Progenitor cell of endocrine pancreas (in vitro differentiated cells): ENCODE results near the gene ZDHHC14. TPM values are rescaled to one million over a fixed set of nuclear protein-coding genes. Genes with fewer than 3 reads are reported as not detected.

Experiments used
- DNase-seq: peaks from one replicate; pipeline ENCODE4 v3.0.0; 2021; ENCODE audit warnings: low spot score; ENCODE audit not compliant: unreplicated experiment
- H3K27ac Mint-ChIP-seq: 2 replicates; pipeline ENCODE4 v1.8.0; 2021; ENCODE audit warnings: mild to moderate bottlenecking, moderate library complexity, mixed read lengths
- H3K27me3 Mint-ChIP-seq: 2 replicates; pipeline ENCODE4 v1.8.0; 2021; ENCODE audit warnings: mixed read lengths
- H3K36me3 Mint-ChIP-seq: 2 replicates; pipeline ENCODE4 v1.8.0; 2022; ENCODE audit warnings: mixed read lengths; ENCODE audit not compliant: insufficient read depth
- H3K4me1 Mint-ChIP-seq: 2 replicates; pipeline ENCODE4 v1.8.0; 2021; ENCODE audit warnings: low read depth, mixed read lengths
- H3K4me3 Mint-ChIP-seq: 2 replicates; pipeline ENCODE4 v1.8.0; 2021; ENCODE audit warnings: low read depth, mild to moderate bottlenecking, moderate library complexity, mixed read lengths
- H3K9me3 Mint-ChIP-seq: 2 replicates; pipeline ENCODE4 v1.8.0; 2021; ENCODE audit warnings: low read depth, mixed read lengths
- total RNA-seq: library from RNA; stranded (reverse); gene quantifications from 2 replicates; pipeline ENCODE4 v1.2.1, GENCODE V29; 2021
- TF ChIP-seq, protein P1 (sequence below): fragments of 200-600 bp; sonication (generic); IDR thresholded peaks from one replicate; pipeline ENCODE4 v1.5.0; 2021; ENCODE audit warnings: antibody characterized with exemption, mild to moderate bottlenecking; ENCODE audit not compliant: unreplicated experiment

ZDHHC14 gene
- total RNA-seq, 1 donor from 2014 or later, result 9.0 TPM

DNA sequence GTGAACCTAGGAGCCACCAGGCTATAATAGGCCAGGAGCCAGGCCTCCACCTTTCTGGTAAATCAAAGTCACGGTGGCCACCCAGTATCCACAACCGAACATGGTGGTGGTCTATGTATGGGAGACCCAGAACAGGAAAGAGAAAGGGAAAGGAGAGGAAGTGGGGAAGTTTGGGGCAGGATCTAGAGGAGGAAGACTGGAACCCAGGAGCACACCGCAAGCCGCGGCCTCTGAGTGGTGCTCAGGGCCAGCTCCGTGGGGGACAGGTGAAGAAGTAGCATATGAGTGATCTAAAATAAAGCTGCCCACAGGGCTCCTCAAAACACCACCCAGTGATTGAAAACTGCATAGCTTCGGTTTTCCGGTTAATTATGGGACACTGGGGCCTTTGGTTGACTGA is 214.8 kb downstream of the ZDHHC14 start:
- DNase-seq, result no peak
- H3K9me3 Mint-ChIP-seq, result peaks cover 9% of the 10 kb centered on the region
- peaks cover 4% of the 10 kb centered on the region for H3K36me3 Mint-ChIP-seq
- H3K27ac Mint-ChIP-seq, result no peak overlapping the region
- H3K4me3 Mint-ChIP-seq, result no peak overlapping the region
- no peaks in the 10 kb centered on the region for H3K4me1 Mint-ChIP-seq
- TF ChIP-seq, protein P1, sequence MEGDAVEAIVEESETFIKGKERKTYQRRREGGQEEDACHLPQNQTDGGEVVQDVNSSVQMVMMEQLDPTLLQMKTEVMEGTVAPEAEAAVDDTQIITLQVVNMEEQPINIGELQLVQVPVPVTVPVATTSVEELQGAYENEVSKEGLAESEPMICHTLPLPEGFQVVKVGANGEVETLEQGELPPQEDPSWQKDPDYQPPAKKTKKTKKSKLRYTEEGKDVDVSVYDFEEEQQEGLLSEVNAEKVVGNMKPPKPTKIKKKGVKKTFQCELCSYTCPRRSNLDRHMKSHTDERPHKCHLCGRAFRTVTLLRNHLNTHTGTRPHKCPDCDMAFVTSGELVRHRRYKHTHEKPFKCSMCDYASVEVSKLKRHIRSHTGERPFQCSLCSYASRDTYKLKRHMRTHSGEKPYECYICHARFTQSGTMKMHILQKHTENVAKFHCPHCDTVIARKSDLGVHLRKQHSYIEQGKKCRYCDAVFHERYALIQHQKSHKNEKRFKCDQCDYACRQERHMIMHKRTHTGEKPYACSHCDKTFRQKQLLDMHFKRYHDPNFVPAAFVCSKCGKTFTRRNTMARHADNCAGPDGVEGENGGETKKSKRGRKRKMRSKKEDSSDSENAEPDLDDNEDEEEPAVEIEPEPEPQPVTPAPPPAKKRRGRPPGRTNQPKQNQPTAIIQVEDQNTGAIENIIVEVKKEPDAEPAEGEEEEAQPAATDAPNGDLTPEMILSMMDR, result peak; percentile 11
- peaks cover 9% of the 10 kb centered on the region for H3K27me3 Mint-ChIP-seq

DNA sequence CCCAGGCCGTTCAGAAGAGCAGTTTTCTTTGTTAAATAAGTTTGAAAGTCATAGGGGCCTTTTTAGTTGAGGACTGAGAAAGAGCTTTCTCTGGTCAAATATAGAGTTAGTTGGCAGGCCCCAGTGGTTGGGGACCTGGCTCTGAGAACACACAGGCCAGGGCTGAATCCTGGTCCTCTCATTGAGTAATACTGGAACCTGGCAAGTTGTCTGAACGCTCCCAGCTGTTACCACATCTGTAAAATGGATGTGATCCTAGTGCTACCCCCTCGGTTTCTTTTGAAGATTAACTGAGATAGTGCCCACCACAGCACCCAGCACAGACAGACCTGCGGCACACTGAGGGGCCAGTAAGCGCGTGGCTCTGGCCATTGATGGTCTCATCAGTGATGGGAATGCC is 215.5 kb downstream of the ZDHHC14 start:
- Mint-ChIP-seq H3K4me1 (no peaks in the 10 kb centered on the region), H3K27ac (no peak overlapping the region), H3K27me3 (peaks cover 6% of the 10 kb centered on the region), H3K36me3 (peaks cover 2% of the 10 kb centered on the region), H3K4me3 (no peak overlapping the region), H3K9me3 (peaks cover 3% of the 10 kb centered on the region)
- TF ChIP-seq, protein P1, result no peak
- no peak for DNase-seq

DNA sequence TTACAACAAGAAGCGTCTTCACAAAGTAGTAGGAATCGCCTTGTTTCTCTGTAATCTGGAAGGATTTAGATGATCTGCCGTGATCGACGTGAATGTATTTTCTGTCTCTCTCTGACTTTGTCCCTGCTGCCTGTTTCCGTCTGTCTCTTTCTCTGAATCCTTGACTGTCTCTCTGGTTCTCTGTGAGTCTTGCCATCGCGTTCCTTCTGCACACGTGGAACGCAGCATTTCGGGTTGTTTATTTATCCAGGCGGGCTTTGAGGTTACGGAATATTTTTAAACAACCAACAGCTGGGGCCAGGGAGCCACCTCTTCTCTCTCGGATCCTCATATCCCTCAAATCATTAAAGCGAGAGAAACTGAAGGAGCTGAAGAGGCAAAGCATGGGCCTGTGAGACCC is 215.9 kb downstream of the ZDHHC14 start:
- peaks cover 4% of the 10 kb centered on the region for H3K27me3 Mint-ChIP-seq
- TF ChIP-seq, protein P1, result no peak
- DNase-seq, result no peak
- no peak overlapping the region for H3K27ac Mint-ChIP-seq
- H3K9me3 Mint-ChIP-seq, result no peaks in the 10 kb centered on the region
- H3K36me3 Mint-ChIP-seq, result no peaks in the 10 kb centered on the region
- H3K4me1 Mint-ChIP-seq, result no peaks in the 10 kb centered on the region
- no peak overlapping the region for H3K4me3 Mint-ChIP-seq

DNA sequence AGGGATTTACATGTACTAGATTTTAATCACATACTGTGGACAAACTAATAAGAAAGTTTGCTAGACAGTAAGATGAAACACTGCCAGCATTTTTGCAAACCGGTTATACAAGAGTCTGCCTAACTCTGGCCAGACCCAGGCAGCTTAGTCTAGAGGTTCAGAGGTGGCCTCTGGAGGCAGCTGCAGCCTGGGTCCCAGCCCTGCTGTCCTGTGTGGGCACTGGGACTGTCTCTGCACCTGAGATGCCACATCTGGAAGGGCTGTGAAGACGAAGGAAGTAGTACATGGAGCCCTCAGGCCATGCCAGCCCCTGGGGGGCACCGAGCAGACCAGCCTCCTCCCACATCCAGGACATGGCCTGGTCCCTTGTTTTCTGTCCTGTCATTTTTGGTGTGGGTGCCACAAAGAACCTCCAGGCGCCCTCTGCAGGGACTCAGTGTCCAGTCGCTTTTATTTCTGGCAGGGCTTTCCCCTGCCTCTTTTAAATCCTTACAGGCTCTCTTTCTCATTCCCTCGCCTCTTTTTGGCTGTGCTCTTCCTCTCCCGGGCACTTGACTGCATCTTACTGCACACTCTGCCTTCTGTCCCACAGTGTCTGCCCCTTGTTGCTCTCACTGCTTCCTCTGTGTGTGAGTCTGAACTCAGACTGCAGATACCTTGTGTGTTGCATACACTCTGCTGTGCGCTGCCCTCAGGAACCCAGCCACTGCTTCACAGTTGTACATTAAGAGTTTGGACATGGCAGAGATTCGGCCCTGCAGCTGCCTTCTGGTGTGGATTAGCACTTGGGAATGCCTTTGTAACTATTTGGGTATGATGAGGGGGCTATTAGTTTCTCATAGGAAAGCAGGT is 216.7 kb downstream of the ZDHHC14 start:
- H3K27ac Mint-ChIP-seq, result no peak overlapping the region

DNA sequence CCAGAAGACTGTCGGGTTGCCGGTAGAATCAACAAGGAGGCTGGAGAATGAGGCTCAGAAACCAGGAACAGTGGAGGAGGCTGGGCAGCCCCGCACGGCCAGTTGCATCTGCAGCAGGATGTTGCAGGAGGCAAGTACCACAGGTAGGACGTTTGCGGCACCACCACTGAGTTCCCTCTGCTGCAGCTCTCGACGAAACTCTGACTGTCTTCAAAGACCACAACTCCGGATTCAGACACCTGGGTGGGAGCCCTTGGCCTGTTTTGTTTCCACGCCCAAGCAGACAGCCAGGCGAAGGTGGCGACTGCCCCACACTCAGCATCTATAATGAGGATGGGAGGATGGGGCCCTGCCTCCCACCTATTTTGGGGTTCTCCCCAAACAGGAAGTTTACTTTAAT is 218.2 kb downstream of the ZDHHC14 start:
- Mint-ChIP-seq H3K4me3 (no peak overlapping the region), H3K9me3 (no peaks in the 10 kb centered on the region), H3K27ac (no peak overlapping the region), H3K36me3 (no peaks in the 10 kb centered on the region), H3K27me3 (peaks cover 3% of the 10 kb centered on the region), H3K4me1 (no peaks in the 10 kb centered on the region)
- TF ChIP-seq, protein P1, result no peak
- no peak for DNase-seq

More for the DNA sequence above, 216.7 kb downstream of the ZDHHC14 start:
- H3K27me3 Mint-ChIP-seq, result peaks cover 4% of the 10 kb centered on the region
- no peaks in the 10 kb centered on the region for H3K36me3 Mint-ChIP-seq
- H3K9me3 Mint-ChIP-seq, result no peaks in the 10 kb centered on the region
- no peaks in the 10 kb centered on the region for H3K4me1 Mint-ChIP-seq
- no peak for DNase-seq
- H3K4me3 Mint-ChIP-seq, result no peak overlapping the region
- TF ChIP-seq, protein P1, result peak; percentile 65
